G401.6 (cell line): ENCODE results near the gene NELFCD.
"Not testable (repeated sequence)": the region's sequence is repeated elsewhere in the genome, so short reads cannot be mapped to it uniquely, and the experiment has no call there.

Experiments
- FAIRE-seq: peaks from 2 replicates; lab custom pipeline; 2012; peaks lifted over from hg19 to GRCh38; lab: Jason Lieb, UNC

Gene NELFCD

GRCh38 chr20:59026904-59027740 is 46.1 kb downstream of the NELFCD start:
- FAIRE-seq: no peak

- FAIRE-seq: no peak
Observed at GRCh38 chr20:59027741-59028320, 46.8 kb downstream of the NELFCD start.

DNA sequence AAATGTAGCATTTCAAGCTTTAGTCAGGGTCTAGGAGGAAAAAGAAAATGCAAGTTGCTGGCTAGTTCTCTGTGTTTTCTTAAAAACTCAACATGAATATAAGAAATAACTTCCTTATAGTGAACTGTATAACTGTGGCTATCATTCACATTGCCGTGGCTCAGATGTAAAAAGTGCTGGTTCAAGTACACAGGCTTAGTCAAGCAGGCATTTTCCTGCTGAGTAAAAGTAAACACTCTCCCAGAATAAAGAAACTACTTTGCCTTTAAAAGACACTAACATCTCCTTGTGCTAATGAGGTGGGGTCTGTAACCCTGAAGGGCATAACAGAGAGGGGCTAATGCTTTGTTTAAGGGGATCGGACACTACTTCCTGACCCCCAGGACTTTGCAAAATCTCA is 47.8 kb downstream of the NELFCD start:
- FAIRE-seq: no peak

DNA sequence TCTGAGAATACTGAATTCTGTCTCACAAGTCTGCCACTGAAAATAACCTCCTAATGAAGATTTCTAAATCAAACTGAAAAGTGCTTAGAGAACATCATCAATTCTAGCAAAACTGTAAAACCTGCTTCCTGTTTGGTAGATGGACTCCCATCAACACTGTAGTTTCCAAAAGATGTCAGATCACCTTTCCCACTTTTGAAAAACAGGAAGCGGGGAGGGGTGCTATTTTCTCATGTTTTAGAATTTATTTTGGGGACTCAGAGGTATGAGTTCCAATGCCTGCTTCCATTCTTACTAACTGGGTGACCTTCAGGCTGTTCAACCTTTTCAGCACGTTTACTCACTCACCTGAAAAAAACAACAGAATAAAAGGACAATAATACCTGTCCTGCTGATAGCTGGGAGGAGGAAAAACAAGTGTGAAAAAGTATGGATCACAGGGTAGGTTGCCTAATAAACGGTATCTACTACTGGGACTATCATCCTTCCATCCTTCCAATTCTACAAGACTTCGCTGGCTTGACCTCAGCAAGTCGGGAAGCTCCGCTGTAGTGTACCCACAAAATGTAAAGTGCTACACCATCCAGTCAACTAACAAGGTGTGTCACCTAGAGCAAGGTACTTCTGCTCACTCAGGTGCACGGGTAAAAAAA is 50.0 kb downstream of the NELFCD start:
- FAIRE-seq: no peak

DNA sequence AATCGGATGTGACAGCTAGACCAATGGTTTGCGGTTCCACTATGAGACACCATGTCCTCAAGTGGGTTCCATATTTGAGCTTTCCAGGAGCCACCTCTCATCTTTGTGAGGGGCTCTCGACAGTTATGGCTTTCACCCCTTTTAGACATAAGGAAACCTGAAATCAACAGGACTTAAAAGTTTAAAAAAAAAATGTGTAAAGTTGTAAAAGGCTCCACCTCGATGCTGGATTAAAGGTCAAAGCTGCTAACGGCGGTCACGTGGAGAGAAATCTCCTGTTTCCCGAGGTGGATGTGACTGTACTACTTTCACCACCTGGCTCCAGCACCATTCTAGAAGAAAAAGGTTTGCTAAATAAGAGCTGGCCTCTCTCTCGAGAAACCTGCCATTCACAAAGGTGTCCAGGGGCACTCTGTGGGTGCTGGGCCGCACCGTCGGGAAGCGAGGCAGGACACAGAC is 50.5 kb downstream of the NELFCD start:
- no peak for FAIRE-seq

- FAIRE-seq: no peak
Observed at GRCh38 chr20:59032023-59032712, 51.1 kb downstream of the NELFCD start, which contains the start of gene ATP5F1E. ATP5F1E (minus strand) TSS chr20:59032335; CDS start chr20:59032251, 84 bp downstream.

DNA sequence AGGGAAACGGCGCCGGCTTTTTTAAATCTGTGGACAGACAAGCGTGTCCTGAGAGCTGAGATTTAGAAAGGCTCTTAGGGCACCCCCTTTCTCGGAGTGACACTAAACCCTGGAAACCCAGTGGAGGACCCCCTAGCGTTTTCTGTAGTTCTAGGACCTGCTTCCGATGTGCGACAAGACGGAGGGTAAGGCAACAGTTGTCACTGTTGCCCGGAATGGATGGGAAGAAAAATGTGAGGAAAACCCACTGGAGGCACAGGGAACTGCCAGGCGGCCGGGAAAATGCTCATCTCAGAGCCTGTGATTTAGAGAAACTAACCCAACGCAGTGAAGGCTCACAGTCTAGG is 51.6 kb downstream of the NELFCD start:
- no peak for FAIRE-seq

DNA sequence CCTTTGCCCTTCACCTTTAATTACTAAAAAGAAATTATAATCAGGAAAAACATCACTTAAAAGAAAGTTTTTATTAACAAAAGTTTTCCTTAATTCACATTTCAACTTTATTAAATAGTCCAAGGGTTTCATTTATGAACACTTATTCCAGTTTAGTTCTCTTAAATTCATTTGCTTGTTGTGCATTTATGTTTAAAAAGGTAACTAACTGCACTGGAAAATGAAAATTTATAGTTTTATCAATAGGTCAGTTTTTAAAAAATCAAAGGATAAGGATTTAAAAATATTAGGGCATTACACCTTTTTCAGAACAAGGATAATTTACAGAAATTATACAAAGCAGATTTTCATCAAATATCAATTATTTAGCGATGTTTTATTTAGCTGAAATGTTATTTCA is 52.0 kb downstream of the NELFCD start:
- peak; percentile 63 for FAIRE-seq

GRCh38 chr20:59033616-59034165 is 52.6 kb downstream of the NELFCD start:
- FAIRE-seq: no peak

- FAIRE-seq: no peak
Observed at GRCh38 chr20:59035381-59035780, 54.3 kb downstream of the NELFCD start.

- no peak for FAIRE-seq
Observed at GRCh38 chr20:59037386-59037785, 56.3 kb downstream of the NELFCD start.

- no peak for FAIRE-seq
Observed at GRCh38 chr20:59039233-59039632, 58.2 kb downstream of the NELFCD start.

- no peak for FAIRE-seq
Observed at GRCh38 chr20:59040667-59041066, 59.6 kb downstream of the NELFCD start.

DNA sequence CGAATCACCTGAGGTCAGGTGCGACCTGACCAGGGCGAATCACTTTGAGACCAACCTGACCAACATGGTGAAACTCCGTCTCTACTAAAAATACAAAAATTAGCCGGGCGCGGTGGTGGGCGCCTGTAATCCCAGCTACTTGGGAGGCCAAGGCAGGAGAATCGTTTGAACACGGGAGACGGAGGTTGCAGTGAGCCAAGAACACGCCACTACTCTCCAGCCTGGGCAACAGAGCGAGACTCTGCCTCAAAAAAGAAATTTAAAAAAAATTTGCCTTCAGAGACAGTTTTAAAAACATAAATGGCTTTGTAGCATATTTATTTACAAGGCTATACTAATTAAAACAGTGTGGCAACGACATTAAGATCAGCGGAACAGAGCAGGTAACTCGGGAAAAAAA is 60.4 kb downstream of the NELFCD start:
- not testable (repeated sequence) for FAIRE-seq

- FAIRE-seq: no peak
Observed at GRCh38 chr20:59042151-59042795, 61.2 kb downstream of the NELFCD start, which contains the start of gene PRELID3B. PRELID3B (minus strand) TSS chr20:59042786; CDS start chr20:59042730, 56 bp downstream.

DNA sequence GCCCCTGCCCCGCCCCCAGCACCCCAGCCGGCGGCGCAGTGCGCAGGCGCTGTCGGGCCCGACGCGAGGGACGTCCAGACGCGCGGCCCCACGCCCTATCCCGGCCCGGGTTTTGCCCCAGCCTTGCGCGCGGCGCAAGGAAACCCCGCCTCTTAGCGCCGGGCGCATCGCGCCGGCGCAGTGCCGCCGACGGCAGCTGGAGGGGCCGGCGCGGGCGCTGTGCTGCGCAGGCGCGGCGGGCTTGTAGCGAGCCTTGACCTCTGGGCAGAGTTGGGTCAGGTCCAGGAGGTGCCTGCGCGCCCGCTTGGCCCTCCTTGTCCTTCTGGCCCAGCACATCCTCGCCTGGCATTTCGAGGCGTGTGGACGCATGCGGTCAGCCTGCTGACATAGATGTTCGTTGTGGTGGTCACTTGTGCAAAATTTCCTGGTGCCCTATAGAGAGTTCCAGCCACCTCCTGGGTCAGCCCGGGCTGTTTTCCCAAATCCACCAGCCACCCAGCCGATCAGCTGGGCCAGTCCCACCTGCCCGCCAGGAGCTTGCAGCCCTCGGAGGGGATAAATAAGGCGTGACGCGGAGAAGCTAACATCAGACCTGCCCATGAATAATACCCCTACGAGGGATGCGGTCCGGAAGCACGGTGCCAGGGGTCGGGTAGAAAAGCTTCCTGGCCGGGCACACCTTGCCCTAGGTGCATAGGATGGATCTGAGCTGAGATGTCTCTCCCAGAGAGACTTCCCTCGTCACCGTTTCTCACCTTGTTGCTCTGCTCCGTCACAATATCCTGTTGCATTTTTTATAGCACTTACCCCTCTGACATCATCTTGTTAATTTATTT is 62.0 kb downstream of the NELFCD start:
- FAIRE-seq: no peak

DNA sequence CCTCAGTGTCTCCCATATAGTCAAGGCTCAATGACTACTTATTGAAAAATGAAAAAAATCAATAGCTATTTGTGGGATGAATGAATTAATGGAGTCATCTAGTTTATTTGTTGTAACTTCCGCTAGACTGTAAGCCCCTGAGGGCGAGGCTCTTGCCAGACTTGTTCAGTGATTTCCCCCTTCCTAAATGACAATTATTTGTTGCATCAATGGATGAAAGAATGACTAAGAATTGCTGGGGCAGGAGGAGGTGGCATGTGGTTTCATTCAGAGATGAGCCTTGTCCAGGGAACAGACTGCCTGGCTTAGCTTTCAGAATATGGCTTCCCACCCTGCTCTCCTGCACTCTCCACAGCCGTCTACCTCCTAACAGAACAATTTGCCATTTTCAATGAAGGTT is 62.6 kb downstream of the NELFCD start:
- no peak for FAIRE-seq

GRCh38 chr20:59044295-59044694 is 63.2 kb downstream of the NELFCD start:
- FAIRE-seq: no peak
